ENCODE measurements around the gene CMTM5.

DNA sequence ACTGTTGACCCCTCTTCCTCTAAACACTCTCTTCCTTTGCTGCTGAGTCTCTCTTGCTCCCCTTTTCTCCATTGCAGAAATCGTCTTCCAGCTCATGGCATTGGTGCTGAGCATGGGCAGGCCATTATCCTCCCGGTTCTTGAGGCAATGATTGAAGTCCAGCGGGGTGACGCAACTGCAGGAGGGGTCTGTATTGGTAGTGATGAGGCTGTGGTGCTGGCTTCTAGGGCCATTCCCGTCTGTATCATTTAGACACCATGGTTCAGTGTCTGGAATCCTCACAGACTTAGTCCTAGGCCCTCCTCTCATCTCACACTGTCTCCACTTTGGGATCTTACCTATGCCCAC is 23.4 kb upstream of the CMTM5 start:
- TF ChIP-seq POLR2A (IDR thresholded peaks at IDR 0.05): no peak
- TF ChIP-seq, protein P1, sequence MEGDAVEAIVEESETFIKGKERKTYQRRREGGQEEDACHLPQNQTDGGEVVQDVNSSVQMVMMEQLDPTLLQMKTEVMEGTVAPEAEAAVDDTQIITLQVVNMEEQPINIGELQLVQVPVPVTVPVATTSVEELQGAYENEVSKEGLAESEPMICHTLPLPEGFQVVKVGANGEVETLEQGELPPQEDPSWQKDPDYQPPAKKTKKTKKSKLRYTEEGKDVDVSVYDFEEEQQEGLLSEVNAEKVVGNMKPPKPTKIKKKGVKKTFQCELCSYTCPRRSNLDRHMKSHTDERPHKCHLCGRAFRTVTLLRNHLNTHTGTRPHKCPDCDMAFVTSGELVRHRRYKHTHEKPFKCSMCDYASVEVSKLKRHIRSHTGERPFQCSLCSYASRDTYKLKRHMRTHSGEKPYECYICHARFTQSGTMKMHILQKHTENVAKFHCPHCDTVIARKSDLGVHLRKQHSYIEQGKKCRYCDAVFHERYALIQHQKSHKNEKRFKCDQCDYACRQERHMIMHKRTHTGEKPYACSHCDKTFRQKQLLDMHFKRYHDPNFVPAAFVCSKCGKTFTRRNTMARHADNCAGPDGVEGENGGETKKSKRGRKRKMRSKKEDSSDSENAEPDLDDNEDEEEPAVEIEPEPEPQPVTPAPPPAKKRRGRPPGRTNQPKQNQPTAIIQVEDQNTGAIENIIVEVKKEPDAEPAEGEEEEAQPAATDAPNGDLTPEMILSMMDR (IDR thresholded peaks at IDR 0.05): no peak
